Transverse colon (tissue), 4 donors: Measurements from ENCODE around the gene PODN. TPM values are rescaled to one million over a fixed set of nuclear protein-coding genes. Genes with fewer than 3 reads are reported as not detected.

Source experiments
- DNase-seq: peaks from one replicate; pipeline ENCODE4 v3.0.0-alpha.2; 2019
- H3K27ac ChIP-seq, 4 donors: fragments of 200-600 bp; sonication (generic); 2 replicates each; pipeline ENCODE4 v1.5.1; 2016 to 2018; ENCODE audit warnings: inconsistent platforms in 4 of 4
- H3K27me3 ChIP-seq: fragments of 200-600 bp; sonication (generic); 2 replicates; pipeline ENCODE4 v1.5.1; 2017; ENCODE audit warnings: inconsistent platforms
- H3K36me3 ChIP-seq, 4 donors: fragments of 200-600 bp; sonication (generic); 2 replicates each; pipeline ENCODE4 v1.5.1; 2017 to 2019; ENCODE audit warnings: inconsistent platforms in 4 of 4
- H3K4me1 ChIP-seq, 4 donors: fragments of 200-600 bp; sonication (generic); 2 replicates each; pipeline ENCODE4 v1.5.1; 2017 to 2020; ENCODE audit warnings: inconsistent platforms in 4 of 4
- H3K4me3 ChIP-seq, 4 donors: fragments of 200-600 bp; sonication (generic); 1 replicate in 1 of 4; 2 replicates in 3 of 4; pipeline versions ENCODE4 v1.5.1 to v1.6.1; 2017 to 2019; ENCODE audit warnings: inconsistent platforms in 4 of 4
- H3K9me3 ChIP-seq, 2 donors: fragments of 200-600 bp; sonication (generic); 2 replicates each; pipeline ENCODE4 v1.5.1; 2017 to 2019; ENCODE audit warnings: inconsistent platforms in 2 of 2
- CTCF ChIP-seq, 5 experiments: fragments of 200-600 bp in 3 of 5; fragments of 450-650 bp in 2 of 5; sonication (generic) in 3 of 5; IDR thresholded peaks; 1 replicate in 2 of 5; 2 replicates in 3 of 5; pipeline ENCODE4 v1.5.1; 2016 to 2017; ENCODE audit warnings: antibody characterized with exemption in 5 of 5, inconsistent platforms in 3 of 5, mild to moderate bottlenecking in 2 of 5, moderate library complexity in 1 of 5
- EP300 ChIP-seq: sonication (generic); formaldehyde crosslinking; IDR thresholded peaks from one replicate; pipeline ENCODE4 v1.6.1; 2017; ENCODE audit warnings: antibody characterized with exemption, low read depth
- POLR2A ChIP-seq: fragments of 450-650 bp; IDR thresholded peaks from one replicate; pipeline ENCODE4 v1.6.1; 2016; ENCODE audit warnings: antibody characterized with exemption, mild to moderate bottlenecking, moderate library complexity
- POLR2AphosphoS5 ChIP-seq, 3 donors: sonication (generic); formaldehyde crosslinking; IDR thresholded peaks; one replicate each; pipeline ENCODE4 v1.6.1; 2016; ENCODE audit warnings: antibody characterized with exemption in 3 of 3
- WGBS, 2 donors: methylation state at CpG; one replicate each; pipeline ENCODE4 v1.1.5; 2018; ENCODE audit warnings: low coverage in 1 of 2; 5-methylcytosine and 5-hydroxymethylcytosine counted together
- in situ Hi-C, 4 donors: fragments of 200-750 bp; cut with MboI; loops; one replicate each; pipeline versions ENCODE4 v1.15.0 to v1.15.1; 2017; ENCODE audit warnings: low sequenced_read_pairs in 3 of 4, low pct_ligation_motif_present in 1 of 4, low pct_unique_long_range_greater_than_20kb in 1 of 4
- intact Hi-C: fragments of 100-400 bp; cut with DNase I; formaldehyde crosslinking; loops from one replicate; pipeline ENCODE4 v1.15.1; 2023; ENCODE audit warnings: low total_unique reads
- total RNA-seq, 4 donors: library from RNA; depleted of rRNA; stranded (reverse); fragments of >200 nt; gene quantifications; one replicate each; pipeline ENCODE4 v1.1.0, GENCODE V29; 2016

PODN gene
- total RNA-seq, 4 donors from 2014 or later = 29.4 to 43.6 (median 35.6) TPM

GRCh38 chr1:53121319-53122172, 59.5 kb downstream of the PODN start:
- in situ Hi-C loops = no loop called here

GRCh38 chr1:53122201-53122885, 60.3 kb downstream of the PODN start:
- 69 to 89% methylated on average over 3 to 10 of the region's 10 CpGs for WGBS, 2 donors
- peaks cover 10 to 27% (median 19%) of the 10 kb centered on the region in 4 donors for H3K4me1 ChIP-seq
- H3K27ac ChIP-seq = peak overlapping the region in 3 of 4 donors; percentile 52 to 67 (median 61)
- in situ Hi-C loops (no loop called here), intact Hi-C loops (no loop called here)
- no peaks in the 10 kb centered on the region for H3K36me3 ChIP-seq
- H3K4me3 ChIP-seq = no peak overlapping the region
- no peak for DNase-seq
- TF ChIP-seq POLR2AphosphoS5 (IDR thresholded peaks at IDR 0.05) (no peak), CTCF (IDR thresholded peaks at IDR 0.05) (no peak), EP300 (no peak), POLR2A (no peak)
- no peaks in the 10 kb centered on the region for H3K27me3 ChIP-seq
- no peaks in the 10 kb centered on the region for H3K9me3 ChIP-seq

More at GRCh38 chr1:53121319-53122172, 59.5 kb downstream of the PODN start:
- WGBS, 2 donors = 70 to 72% methylated on average over 5 to 12 of the region's 18 CpGs
- intact Hi-C loops = no loop called here
- Histone ChIP-seq H3K27ac (peak overlapping the region in 3 of 4 donors; percentile 52 to 67 (median 61)), H3K36me3 (no peaks in the 10 kb centered on the region), H3K4me1 (peaks cover 10 to 27% (median 19%) of the 10 kb centered on the region in 4 donors), H3K4me3 (no peak overlapping the region), H3K27me3 (no peaks in the 10 kb centered on the region), H3K9me3 (no peaks in the 10 kb centered on the region)
- no peak for TF ChIP-seq CTCF (IDR thresholded peaks at IDR 0.05)
- no peak for TF ChIP-seq EP300
- no peak for TF ChIP-seq POLR2A
- peak in 1 of 3 donors; percentile 12 for TF ChIP-seq POLR2AphosphoS5 (IDR thresholded peaks at IDR 0.05)
- DNase-seq = peak; percentile 16

DNA sequence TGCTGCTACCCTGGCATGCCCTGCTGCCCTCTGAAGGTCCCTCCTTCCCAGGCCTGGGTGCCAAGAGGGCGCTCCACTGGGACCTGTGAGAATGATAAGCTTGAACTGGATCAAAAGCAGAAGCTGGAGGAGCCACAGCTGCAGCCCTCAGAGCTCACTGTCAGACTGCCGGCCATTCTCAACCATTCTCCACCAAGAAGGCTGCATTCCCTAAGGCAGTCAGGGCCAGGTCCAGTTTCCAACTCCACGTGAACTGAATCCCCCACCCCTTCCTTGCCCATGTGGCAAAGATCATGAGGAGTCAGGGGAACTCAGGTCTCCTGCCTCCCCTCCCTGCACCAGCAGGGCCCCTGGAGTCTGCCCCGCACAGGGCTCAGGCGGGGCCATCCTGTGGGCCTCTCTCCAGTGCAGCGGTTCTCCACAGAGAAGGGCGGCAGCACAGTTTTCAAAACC, 61.0 kb downstream of the PODN start:
- in situ Hi-C loops = no loop called here
- H3K4me1 ChIP-seq = peaks cover 10 to 27% (median 19%) of the 10 kb centered on the region in 4 donors

DNA sequence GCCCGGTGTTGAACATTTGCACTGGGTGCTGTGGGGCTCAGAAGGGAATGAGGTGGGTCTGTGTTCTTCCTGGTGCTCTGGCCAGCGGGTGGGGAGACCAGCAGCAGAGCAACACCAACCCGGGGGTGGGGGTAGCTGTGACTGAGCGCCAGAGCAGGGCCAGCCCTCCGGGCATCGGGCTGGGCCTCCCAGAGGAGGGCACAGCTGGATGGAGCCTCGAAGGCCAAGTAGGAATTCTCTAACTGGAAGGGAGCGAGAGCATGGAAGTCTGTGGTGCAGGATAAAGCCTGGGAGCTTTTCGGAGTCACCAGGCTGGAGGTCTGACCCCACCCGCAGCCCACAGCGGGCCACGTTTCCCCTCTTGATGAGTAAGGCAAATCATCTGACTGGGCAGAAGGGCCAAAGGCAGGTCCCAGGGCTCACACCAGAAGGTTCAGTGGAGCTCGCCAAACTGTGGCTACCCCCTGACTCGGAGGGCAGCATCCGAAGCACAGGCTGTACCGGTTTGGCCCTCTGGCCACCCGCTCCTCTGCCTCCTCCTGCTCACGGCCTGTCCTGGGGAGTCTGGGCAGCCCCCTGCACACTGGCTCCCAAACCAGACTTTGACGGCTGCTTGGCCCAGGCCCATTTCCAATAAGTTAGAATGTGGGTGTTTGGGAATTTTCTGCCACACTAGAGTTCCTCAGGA, 61.6 kb downstream of the PODN start:
- peaks cover 10 to 27% (median 19%) of the 10 kb centered on the region in 4 donors for H3K4me1 ChIP-seq
- no peaks in the 10 kb centered on the region for H3K27me3 ChIP-seq
- in situ Hi-C loops = no loop called here
- no peaks in the 10 kb centered on the region for H3K36me3 ChIP-seq
- H3K4me3 ChIP-seq = no peak overlapping the region
- WGBS, 2 donors = 73% methylated on average over 19 of the region's 19 CpGs; no CpG with 5 or more reads in 1 of the 2 donors
- peak overlapping the region; percentile 27 to 67 (median 56) for H3K27ac ChIP-seq
- no peaks in the 10 kb centered on the region for H3K9me3 ChIP-seq
- TF ChIP-seq POLR2AphosphoS5 (IDR thresholded peaks at IDR 0.05) = no peak
- no peak for TF ChIP-seq POLR2A
- no peak for TF ChIP-seq EP300
- no peak for TF ChIP-seq CTCF (IDR thresholded peaks at IDR 0.05)
- intact Hi-C loops = no loop called here
- DNase-seq = no peak

More for the DNA sequence above, 61.0 kb downstream of the PODN start:
- TF ChIP-seq EP300 = no peak
- no peak for TF ChIP-seq POLR2AphosphoS5 (IDR thresholded peaks at IDR 0.05)
- TF ChIP-seq POLR2A = no peak
- WGBS, 2 donors = 84% methylated on average over 5 of the region's 7 CpGs; no CpG with 5 or more reads in 1 of the 2 donors
- no peaks in the 10 kb centered on the region for H3K27me3 ChIP-seq
- peak overlapping the region in 3 of 4 donors; percentile 52 to 67 (median 61) for H3K27ac ChIP-seq
- no peak overlapping the region for H3K4me3 ChIP-seq
- H3K36me3 ChIP-seq = no peaks in the 10 kb centered on the region
- no peak for DNase-seq
- H3K9me3 ChIP-seq = no peaks in the 10 kb centered on the region
- intact Hi-C loops = no loop called here
